Upper lobe of right lung (tissue), 1 donor: Measurements from ENCODE around the gene FTCDNL1. TPM values are rescaled to one million over a fixed set of nuclear protein-coding genes. Genes with fewer than 3 reads are reported as not detected.

ENCODE experiments used
- ATAC-seq: fragments of 200-7000 bp; cut with Tn5 transposase; one replicate; pipeline ENCODE4 v1.9.1; 2020; ENCODE audit warnings: mild to moderate bottlenecking, moderate library complexity
- DNase-seq: peaks from one replicate; pipeline ENCODE4 v3.0.0-alpha.2; 2020
- H3K27ac ChIP-seq: fragments of 200-600 bp; one replicate; pipeline ENCODE4 v1.8.0; 2022
- H3K27me3 ChIP-seq: fragments of 200-600 bp; one replicate; pipeline ENCODE4 v1.8.0; 2022; ENCODE audit warnings: mild to moderate bottlenecking
- H3K36me3 ChIP-seq: fragments of 200-600 bp; one replicate; pipeline ENCODE4 v1.8.0; 2022
- H3K4me1 ChIP-seq: fragments of 200-600 bp; one replicate; pipeline ENCODE4 v1.8.0; 2022
- H3K4me3 ChIP-seq: fragments of 200-600 bp; one replicate; pipeline ENCODE4 v1.8.0; 2022; ENCODE audit warnings: mild to moderate bottlenecking
- H3K9me3 ChIP-seq: fragments of 200-600 bp; one replicate; pipeline ENCODE4 v1.8.0; 2022
- CTCF ChIP-seq: fragments of 200-600 bp; IDR thresholded peaks from one replicate; pipeline ENCODE4 v1.8.0; 2022; ENCODE audit warnings: antibody characterized with exemption
- intact Hi-C: fragments of 100-400 bp; cut with DNase I; formaldehyde crosslinking; loops from one replicate; pipeline ENCODE4 v1.11.0; 2022
- long read RNA-seq: library from polyadenylated mRNA; unstranded; transcript quantifications from one replicate; pipeline ENCODE4 v2.0.0, GENCODE V29; 2021
- total RNA-seq: library from RNA; stranded (reverse); fragmentation: NEBNext Ultra II Directional; extraction: Animal tissue kit (Norgen Biotek cat#: 25700); gene quantifications from one replicate; pipeline ENCODE4 v1.2.1, GENCODE V29; 2021
- donor health status: DM: no; HTN: yes; CAD: no; lungs with severe emphysema.

Gene FTCDNL1
- total RNA-seq, result 2.1 TPM
- long read RNA-seq, partial matches to known transcripts, result 0 of 3 reads
- long read RNA-seq, other reads (novel, unspliced or antisense), result 3 of 3 reads

GRCh38 chr2:199850718-199851500 is at the start of gene FTCDNL1:
TSS of gene FTCDNL1 (minus strand) at chr2:199851192. CDS start at chr2:199848962, 2,230 bp downstream.
- DNase-seq, result peak; percentile 92
- intact Hi-C loops, result no loop called here
- H3K27ac ChIP-seq, result peak within 1 kb of the TSS; percentile 78

GRCh38 chr2:199896617-199897016 is 45.6 kb upstream of the FTCDNL1 start:
- intact Hi-C loops, result no loop called here
- H3K4me3 ChIP-seq, result no peak overlapping the region
- H3K4me1 ChIP-seq, result no peaks in the 10 kb centered on the region
- H3K27me3 ChIP-seq, result no peaks in the 10 kb centered on the region
- H3K9me3 ChIP-seq, result no peaks in the 10 kb centered on the region
- H3K27ac ChIP-seq, result no peak overlapping the region
- TF ChIP-seq CTCF, result no peak
- H3K36me3 ChIP-seq, result no peaks in the 10 kb centered on the region
- DNase-seq (no peak), ATAC-seq (no peak)

More at GRCh38 chr2:199850718-199851500, at the start of gene FTCDNL1:
- H3K36me3 ChIP-seq, result no peaks in the 10 kb centered on the region
- H3K9me3 ChIP-seq, result no peaks in the 10 kb centered on the region
- no peaks in the 10 kb centered on the region for H3K27me3 ChIP-seq
- ATAC-seq, result peak; percentile 97
- peak; percentile 46 for TF ChIP-seq CTCF
- H3K4me1 ChIP-seq, result no peaks in the 10 kb centered on the region
- peak within 1 kb of the TSS; percentile 66 for H3K4me3 ChIP-seq

- no peaks in the 10 kb centered on the region for H3K9me3 ChIP-seq
- intact Hi-C loops, result no loop called here
- DNase-seq, result no peak
- no peak overlapping the region for H3K27ac ChIP-seq
- TF ChIP-seq CTCF, result no peak
- ATAC-seq, result no peak
- H3K4me1 ChIP-seq, result no peaks in the 10 kb centered on the region
- H3K36me3 ChIP-seq, result no peaks in the 10 kb centered on the region
- no peaks in the 10 kb centered on the region for H3K27me3 ChIP-seq
- H3K4me3 ChIP-seq, result no peak overlapping the region
Measured at GRCh38 chr2:199895406-199895805, 44.4 kb upstream of the FTCDNL1 start.

GRCh38 chr2:199883474-199884212 is 32.7 kb upstream of the FTCDNL1 start:
- Histone ChIP-seq H3K36me3 (no peaks in the 10 kb centered on the region), H3K27ac (no peak overlapping the region), H3K4me3 (no peak overlapping the region), H3K4me1 (no peaks in the 10 kb centered on the region), H3K27me3 (no peaks in the 10 kb centered on the region), H3K9me3 (no peaks in the 10 kb centered on the region)
- no peak for TF ChIP-seq CTCF
- intact Hi-C loops, result no loop called here
- ATAC-seq (no peak), DNase-seq (no peak)

- no peak for TF ChIP-seq CTCF
- no peak for DNase-seq
- H3K4me1 ChIP-seq, result no peaks in the 10 kb centered on the region
- H3K36me3 ChIP-seq, result no peaks in the 10 kb centered on the region
- H3K4me3 ChIP-seq, result no peak overlapping the region
- intact Hi-C loops, result no loop called here
- H3K27me3 ChIP-seq, result no peaks in the 10 kb centered on the region
- no peak overlapping the region for H3K27ac ChIP-seq
- no peak for ATAC-seq
- no peaks in the 10 kb centered on the region for H3K9me3 ChIP-seq
Measured at GRCh38 chr2:199882667-199883066, 31.7 kb upstream of the FTCDNL1 start.
